Epithelial cell of prostate (primary cell): Measurements from ENCODE around the gene GOLGA8M.
A peak's percentile ranks its signal among the peaks of the same experiment; 100 is the strongest.
"Not testable (repeated sequence)": the region's sequence is repeated elsewhere in the genome, so short reads cannot be mapped to it uniquely, and the experiment has no call there.

ENCODE experiments used
- DNase-seq: peaks from one replicate; pipeline ENCODE4 v3.0.0-alpha.2; 2011; ENCODE audit warnings: low read depth, low spot score
- H3K27ac ChIP-seq: fragments of 450-650 bp; 2 replicates; pipeline ENCODE4 v1.5.1; 2017; ENCODE audit warnings: mild to moderate bottlenecking

Gene GOLGA8M

GRCh38 chr15:28712270-28712669, at the start of gene GOLGA8M:
Gene GOLGA8M, minus strand, starts transcription at chr15:28712421. Its CDS starts 98 bp downstream, at chr15:28712323.
- not testable (repeated sequence) for DNase-seq, H3K27ac ChIP-seq

- not testable (repeated sequence) for H3K27ac ChIP-seq, DNase-seq
These were observed 30.7 kb upstream of the GOLGA8M start for GRCh38 chr15:28742890-28743289.

DNA sequence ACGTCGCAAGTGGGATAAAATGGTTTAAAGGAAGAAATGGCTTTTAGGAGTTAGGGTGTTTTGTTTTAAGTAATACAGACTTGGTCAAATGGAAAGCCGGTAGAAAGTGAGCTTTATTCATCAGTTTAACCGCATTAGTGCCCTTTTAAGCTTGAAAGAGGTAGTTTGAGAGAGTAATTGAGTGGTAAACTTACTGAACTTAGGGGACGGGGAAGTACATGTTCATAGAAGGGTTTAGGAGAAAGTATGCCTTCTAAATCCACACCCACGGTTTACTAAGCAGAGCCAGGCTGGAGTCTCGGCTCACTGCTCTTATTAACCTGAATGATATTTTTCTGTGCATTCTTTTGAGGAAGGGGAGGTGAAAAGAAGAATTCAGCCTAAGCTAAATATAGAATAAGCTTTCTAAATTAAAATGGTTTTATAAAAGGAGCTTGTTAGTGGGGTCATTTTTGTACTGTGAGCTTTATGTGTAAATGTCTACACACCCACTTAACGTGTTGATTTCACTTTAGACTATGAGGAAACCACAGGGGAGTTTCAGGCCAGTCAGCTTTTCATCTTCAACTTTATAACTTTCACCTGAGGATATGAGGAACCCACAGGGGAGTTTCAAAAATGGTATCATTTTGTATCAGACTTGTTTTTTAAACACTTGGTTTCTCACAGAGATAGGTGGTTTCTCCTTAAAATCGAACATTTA, 26.5 kb upstream of the GOLGA8M start:
- not testable (repeated sequence) for H3K27ac ChIP-seq, DNase-seq

GRCh38 chr15:28738200-28738561, 26.0 kb upstream of the GOLGA8M start:
- H3K27ac ChIP-seq, result peak overlapping the region; percentile 46
- DNase-seq, result not testable (repeated sequence)

GRCh38 chr15:28737521-28738199, 25.4 kb upstream of the GOLGA8M start:
- peak overlapping the region; percentile 46 for H3K27ac ChIP-seq
- DNase-seq, result not testable (repeated sequence)

GRCh38 chr15:28728061-28728460, 15.8 kb upstream of the GOLGA8M start:
- peak; percentile 1 for DNase-seq

GRCh38 chr15:28727026-28727425, 14.8 kb upstream of the GOLGA8M start:
- not testable (repeated sequence) for DNase-seq, H3K27ac ChIP-seq

More at GRCh38 chr15:28728061-28728460, 15.8 kb upstream of the GOLGA8M start:
- not testable (repeated sequence) for H3K27ac ChIP-seq

- no peak overlapping the region for H3K27ac ChIP-seq
- no peak for DNase-seq
These were observed 13.9 kb upstream of the GOLGA8M start for GRCh38 chr15:28726102-28726501.

- DNase-seq, result no peak
- no peak overlapping the region for H3K27ac ChIP-seq
These were observed 13.3 kb upstream of the GOLGA8M start for GRCh38 chr15:28725556-28725955.

GRCh38 chr15:28723986-28724385, 11.8 kb upstream of the GOLGA8M start:
- not testable (repeated sequence) for DNase-seq, H3K27ac ChIP-seq

GRCh38 chr15:28719626-28720025, 7.4 kb upstream of the GOLGA8M start:
- H3K27ac ChIP-seq, DNase-seq: not testable (repeated sequence)

- not testable (repeated sequence) for H3K27ac ChIP-seq, DNase-seq
These were observed 6.4 kb upstream of the GOLGA8M start for GRCh38 chr15:28718576-28718975.

DNA sequence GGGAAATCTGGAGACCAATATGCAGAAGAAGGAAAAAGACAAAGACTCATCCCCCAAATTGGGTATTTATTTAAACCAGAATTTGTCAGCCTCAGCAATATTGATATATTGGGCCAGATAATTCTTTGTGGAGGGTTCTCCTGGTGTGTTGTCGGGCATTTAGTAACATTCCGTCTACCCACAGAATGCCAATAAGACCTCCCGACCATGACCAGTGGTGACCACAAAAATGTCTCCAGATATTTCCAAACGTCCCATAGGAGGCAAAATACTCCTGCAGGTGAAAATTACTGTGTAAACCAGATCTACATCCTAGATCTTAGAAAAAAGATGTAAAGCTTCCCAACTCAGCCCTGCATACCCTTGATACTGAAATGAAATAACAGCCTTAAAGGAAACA, 2.0 kb upstream of the GOLGA8M start:
- H3K27ac ChIP-seq, DNase-seq: not testable (repeated sequence)

DNA sequence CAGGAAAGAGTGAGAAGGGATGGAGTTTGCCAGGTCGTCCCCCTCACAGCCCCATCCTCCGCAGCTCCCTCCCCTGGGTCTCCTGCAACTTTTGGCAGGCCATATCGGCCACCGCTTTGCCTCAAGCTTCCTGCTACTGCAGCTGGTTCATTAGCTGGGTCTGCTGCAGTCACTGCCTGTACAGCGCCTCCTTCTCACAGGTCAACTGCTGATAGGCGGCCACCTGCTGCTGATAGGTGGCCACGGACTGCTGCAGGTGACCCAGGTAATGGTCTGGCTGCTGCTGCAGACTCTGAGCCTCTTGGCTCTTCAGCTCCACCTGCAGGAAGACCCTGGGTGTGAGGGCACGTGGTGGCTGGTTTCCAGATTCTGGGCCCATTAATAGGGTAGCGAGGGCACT, 8.3 kb downstream of the GOLGA8M start:
- DNase-seq, H3K27ac ChIP-seq: not testable (repeated sequence)

GRCh38 chr15:28702427-28702826, 9.8 kb downstream of the GOLGA8M start:
- H3K27ac ChIP-seq, DNase-seq: not testable (repeated sequence)

DNA sequence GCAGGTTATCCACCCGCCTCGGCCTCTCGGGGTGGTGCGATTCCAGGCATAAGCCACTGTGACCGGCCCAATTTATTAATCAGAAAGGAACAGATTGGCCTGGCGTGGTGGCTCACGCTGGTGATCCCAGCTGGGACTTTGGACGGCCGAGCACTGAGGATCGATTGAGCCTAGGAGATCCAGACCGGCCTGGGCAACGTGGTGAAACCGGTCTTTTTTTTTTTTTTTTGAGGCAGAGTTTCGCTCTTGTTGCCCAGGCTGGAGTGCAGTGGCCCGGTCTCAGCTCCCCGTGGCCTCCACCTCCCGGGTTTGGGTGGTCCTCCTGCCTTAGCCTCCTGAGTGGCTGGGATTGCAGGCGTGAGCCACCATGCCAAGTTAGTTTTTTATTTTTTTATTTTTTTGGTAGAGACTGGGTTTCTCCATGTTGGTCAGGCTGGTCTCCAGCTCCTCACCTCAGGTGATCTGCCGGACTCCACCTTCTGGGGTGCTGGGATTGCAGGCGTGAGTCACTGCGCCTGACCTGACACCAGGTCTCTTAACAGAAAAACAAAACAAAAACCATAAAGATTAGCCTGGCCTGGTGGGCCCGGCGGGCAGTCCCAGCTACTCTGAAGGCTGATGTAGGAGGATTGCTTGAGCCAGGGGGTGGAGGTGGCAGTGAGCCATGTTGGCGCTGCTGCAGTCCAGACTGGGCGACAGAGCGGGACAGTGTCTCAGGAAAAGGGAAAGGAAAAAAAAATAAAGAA, 18.0 kb downstream of the GOLGA8M start:
- DNase-seq, H3K27ac ChIP-seq: not testable (repeated sequence)

DNA sequence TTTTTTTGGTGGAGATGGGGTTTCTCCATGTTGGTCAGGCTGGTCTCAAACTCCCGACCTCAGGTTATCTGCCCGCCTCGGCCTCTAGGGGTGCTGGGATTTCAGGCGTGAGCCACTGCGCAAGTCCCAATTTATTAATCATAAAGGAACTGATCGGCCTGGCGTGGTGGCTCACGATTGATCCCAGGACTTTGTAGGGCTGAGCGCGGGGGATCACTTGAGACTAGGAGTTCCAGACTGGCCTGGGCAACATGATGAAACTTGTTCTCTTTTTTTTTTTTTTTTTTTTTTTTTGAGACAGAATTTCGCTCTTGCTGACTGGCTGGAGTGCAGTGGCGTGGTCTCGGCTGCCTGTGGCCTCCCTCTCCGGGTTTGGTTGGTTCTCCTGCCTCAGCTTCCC, 19.2 kb downstream of the GOLGA8M start:
- DNase-seq, H3K27ac ChIP-seq: not testable (repeated sequence)

- DNase-seq, H3K27ac ChIP-seq: not testable (repeated sequence)
These were observed 38.7 kb downstream of the GOLGA8M start for GRCh38 chr15:28673533-28673932.

DNA sequence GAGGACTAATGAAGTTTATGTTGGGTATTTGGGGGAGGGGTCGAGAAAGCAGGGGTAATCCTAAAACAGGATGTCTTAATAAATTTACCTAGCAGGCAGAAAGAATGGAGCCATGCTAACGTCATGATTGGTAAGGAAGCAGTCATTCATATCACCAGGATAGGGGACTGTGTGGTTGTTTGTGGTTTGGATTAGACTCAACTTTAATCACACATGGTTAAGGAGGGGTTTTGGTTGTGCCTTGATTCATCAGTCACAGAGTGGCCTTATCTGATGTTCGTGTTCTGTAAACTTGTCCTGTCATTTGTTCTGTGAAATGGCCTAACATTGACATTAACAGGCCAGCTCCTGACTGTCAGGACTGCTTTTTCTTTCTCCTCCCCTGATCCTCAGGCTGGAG, 40.1 kb downstream of the GOLGA8M start:
- H3K27ac ChIP-seq, DNase-seq: not testable (repeated sequence)

- H3K27ac ChIP-seq, DNase-seq: not testable (repeated sequence)
These were observed 45.8 kb downstream of the GOLGA8M start for GRCh38 chr15:28666402-28666801.

GRCh38 chr15:28664575-28664974, 47.6 kb downstream of the GOLGA8M start:
- not testable (repeated sequence) for H3K27ac ChIP-seq, DNase-seq
